Gastrocnemius medialis (tissue), 4 donors: Measurements from ENCODE around the gene FSIP2.

ENCODE experiments used
- CTCF ChIP-seq, 5 experiments: fragments of 450-650 bp in 3 of 5; fragments of 200-600 bp in 2 of 5; sonication (generic) in 2 of 5; IDR thresholded peaks in 4 of 5; conservative IDR thresholded peaks in 1 of 5; 1 replicate in 4 of 5; 2 replicates in 1 of 5; pipeline ENCODE4 v1.5.1; 2016 to 2019; ENCODE audit warnings: antibody characterized with exemption in 5 of 5, mild to moderate bottlenecking in 3 of 5, moderate library complexity in 3 of 5
- POLR2A ChIP-seq, 2 donors: fragments of 450-650 bp; IDR thresholded peaks; one replicate each; pipeline ENCODE4 v1.6.1; 2017; ENCODE audit warnings: antibody characterized with exemption in 2 of 2, mild to moderate bottlenecking in 2 of 2, moderate library complexity in 2 of 2

- TF ChIP-seq CTCF (IDR thresholded peaks at IDR 0.05 in 4 of 5, conservative IDR thresholded peaks at IDR 0.05 in 1 of 5) (no peak), POLR2A (IDR thresholded peaks at IDR 0.05) (no peak)
These were observed 18.8 kb downstream of the FSIP2 start for GRCh38 chr2:185757356-185757755.
